IMR-90 (cell line): ENCODE results near the gene SOBP. TPM values are rescaled to one million over a fixed set of nuclear protein-coding genes. Genes with fewer than 3 reads are reported as not detected.

Experiments used
- ATAC-seq: fragments of 200-7000 bp; cut with Tn5 transposase; 2 replicates; pipeline ENCODE4 v1.9.1; 2020; ENCODE audit warnings: low read depth, mild to moderate bottlenecking, moderate library complexity
- BruUV-seq: library from RNA; stranded (reverse); fragments of 400-500 nt; replicated peaks from 2 replicates; lab custom pipeline; 2021; lab: Mats Ljungman, UMichigan
- CTCF ChIA-PET: fragments of 300-600 bp; formaldehyde crosslinking; extraction: SDS; loops from one replicate; lab custom pipeline; 2021; ENCODE audit warnings: antibody characterized with exemption; lab: Yijun Ruan, JAX
- POLR2A ChIA-PET: fragments of 300-600 bp; sonication (Branson Sonifier 250); formaldehyde crosslinking; loops from one replicate; lab custom pipeline; 2022; ENCODE audit warnings: antibody characterized with exemption; ENCODE audit not compliant: unreplicated experiment; lab: Charles Lee
- DNase-seq: peaks from one replicate; pipeline ENCODE4 v3.0.0; 2013
- H2AFZ ChIP-seq: replicated peaks from 2 replicates; pipeline ENCODE3; 2013; ENCODE audit warnings: low read length, mild to moderate bottlenecking; ENCODE audit not compliant: poor library complexity
- H2AK5ac ChIP-seq: 2 replicates; pipeline ENCODE4 v1.6.1; 2013; ENCODE audit warnings: low read depth, low read length, inconsistent platforms
- H2AK9ac ChIP-seq: replicated peaks from 2 replicates; pipeline ENCODE3; 2013; ENCODE audit warnings: mild to moderate bottlenecking, low read depth, low read length, moderate library complexity; ENCODE audit not compliant: poor library complexity
- H2BK120ac ChIP-seq: 2 replicates; pipeline ENCODE4 v1.6.1; 2013; ENCODE audit warnings: low read depth, low read length, inconsistent platforms
- H2BK15ac ChIP-seq: 3 replicates; pipeline ENCODE4 v1.6.1; 2013; ENCODE audit warnings: low read depth, low read length, inconsistent platforms
- H2BK20ac ChIP-seq: 2 replicates; pipeline ENCODE4 v1.6.1; 2013; ENCODE audit warnings: low read depth, mild to moderate bottlenecking, inconsistent platforms, low read length, moderate library complexity
- H2BK5ac ChIP-seq: 2 replicates; pipeline ENCODE4 v1.6.1; 2013; ENCODE audit warnings: mild to moderate bottlenecking, low read depth, low read length, inconsistent platforms; ENCODE audit not compliant: poor library complexity, severe bottlenecking
- H3K14ac ChIP-seq: replicated peaks from 2 replicates; pipeline ENCODE4 v1.6.1; 2013; ENCODE audit warnings: low read depth, low read length, inconsistent platforms
- H3K18ac ChIP-seq: 2 replicates; pipeline ENCODE4 v1.6.1; 2013; ENCODE audit warnings: low read depth, low read length, control low read depth
- H3K23ac ChIP-seq: 2 replicates; pipeline ENCODE4 v1.6.1; 2013; ENCODE audit warnings: low read depth, low read length, inconsistent platforms
- H3K27ac ChIP-seq: 2 replicates; pipeline ENCODE4 v1.5.1; 2013; ENCODE audit warnings: mild to moderate bottlenecking, control low read depth, low read length; ENCODE audit not compliant: insufficient read depth
- H3K27me3 ChIP-seq: 2 replicates; pipeline ENCODE4 v1.6.1; 2013; ENCODE audit warnings: low read length; ENCODE audit not compliant: control insufficient read depth, insufficient read depth
- H3K36me3 ChIP-seq: 2 replicates; pipeline ENCODE4 v1.6.1; 2013; ENCODE audit warnings: low read length, mixed read lengths; ENCODE audit not compliant: control insufficient read depth, insufficient read depth
- H3K4ac ChIP-seq: 2 replicates; pipeline ENCODE4 v1.6.1; 2013; ENCODE audit warnings: low read depth, low read length, inconsistent platforms
- H3K4me1 ChIP-seq: 2 replicates; pipeline ENCODE4 v1.6.1; 2013; ENCODE audit warnings: low read length, mixed read lengths; ENCODE audit not compliant: control insufficient read depth, insufficient read depth
- H3K4me2 ChIP-seq: 2 replicates; pipeline ENCODE4 v1.6.1; 2013; ENCODE audit warnings: low read depth, mild to moderate bottlenecking, control low read depth, low read length, moderate library complexity
- H3K4me3 ChIP-seq: 2 replicates; pipeline ENCODE4 v1.5.1; 2013; ENCODE audit warnings: low read depth, mild to moderate bottlenecking, control low read depth, low read length, moderate library complexity; ENCODE audit not compliant: insufficient read depth
- H3K56ac ChIP-seq: 2 replicates; pipeline ENCODE4 v1.6.1; 2013; ENCODE audit warnings: low read length, inconsistent platforms; ENCODE audit not compliant: insufficient read depth; ENCODE audit errors: extremely low read depth
- H3K79me1 ChIP-seq, 2 experiments: 2 replicates each; pipeline ENCODE4 v1.6.1; 2013; ENCODE audit warnings: low read length in 2 of 2, inconsistent platforms in 1 of 2, low read depth in 1 of 2
- H3K9ac ChIP-seq: 2 replicates; pipeline ENCODE4 v1.6.1; 2013; ENCODE audit warnings: low read depth, low read length, control low read depth
- H3K9me1 ChIP-seq: 2 replicates; pipeline ENCODE4 v1.6.1; 2013; ENCODE audit warnings: low read length, inconsistent platforms; ENCODE audit not compliant: insufficient read depth
- H3K9me3 ChIP-seq: 2 replicates; pipeline ENCODE4 v1.6.1; 2013; ENCODE audit warnings: low read length; ENCODE audit not compliant: control insufficient read depth, insufficient read depth
- H4K20me1 ChIP-seq: 2 replicates; pipeline ENCODE4 v1.6.1; 2013; ENCODE audit warnings: low read length, inconsistent platforms; ENCODE audit not compliant: insufficient read depth
- H4K5ac ChIP-seq: 2 replicates; pipeline ENCODE4 v1.6.1; 2013; ENCODE audit warnings: mild to moderate bottlenecking, low read depth, low read length, control low read depth
- H4K8ac ChIP-seq, 2 experiments: 2 replicates each; pipeline ENCODE4 v1.6.1; 2013; ENCODE audit warnings: low read depth in 2 of 2, low read length in 2 of 2, control low read depth in 1 of 2, inconsistent platforms in 1 of 2
- H4K91ac ChIP-seq: 2 replicates; pipeline ENCODE4 v1.6.1; 2013; ENCODE audit warnings: low read depth, low read length, inconsistent platforms; ENCODE audit not compliant: insufficient read depth
- BHLHE40 ChIP-seq: fragments of 150-350 bp; IDR thresholded peaks from 2 replicates; pipeline ENCODE4 v1.6.1; 2016; ENCODE audit warnings: mild to moderate bottlenecking, low read depth, low read length
- CEBPB ChIP-seq: IDR thresholded peaks from 2 replicates; pipeline ENCODE4 v1.6.1; 2012; ENCODE audit warnings: low read depth, low read length, improper control_type of control experiment
- CHD1 ChIP-seq: IDR thresholded peaks from 2 replicates; pipeline ENCODE4 v1.6.1; 2012; ENCODE audit warnings: low read depth, low read length, improper control_type of control experiment
- CTCF ChIP-seq: conservative IDR thresholded peaks from 2 replicates; pipeline ENCODE4 v1.5.1; 2012; ENCODE audit warnings: mild to moderate bottlenecking, low read depth, low read length, improper control_type of control experiment
- ELK1 ChIP-seq: fragments of 150-350 bp; IDR thresholded peaks from 2 replicates; pipeline ENCODE4 v1.6.1; 2016; ENCODE audit warnings: low read depth, mild to moderate bottlenecking, low read length, moderate library complexity, borderline replicate concordance
- FOS ChIP-seq: fragments of 150-350 bp; IDR thresholded peaks from 2 replicates; pipeline ENCODE4 v1.6.1; 2016; ENCODE audit warnings: low read depth, low read length
- MAFK ChIP-seq: IDR thresholded peaks from 2 replicates; pipeline ENCODE4 v1.6.1; 2012; ENCODE audit warnings: low read depth, low read length, improper control_type of control experiment
- MAZ ChIP-seq: IDR thresholded peaks from 2 replicates; pipeline ENCODE4 v1.6.1; 2012; ENCODE audit warnings: low read depth, mild to moderate bottlenecking, low read length, improper control_type of control experiment, moderate library complexity, borderline replicate concordance
- MXI1 ChIP-seq: IDR thresholded peaks from 2 replicates; pipeline ENCODE4 v1.6.1; 2012; ENCODE audit warnings: low read depth, mild to moderate bottlenecking, low read length, moderate library complexity, borderline replicate concordance
- NFE2L2 ChIP-seq: fragments of 150-350 bp; IDR thresholded peaks from 2 replicates; pipeline ENCODE4 v1.6.1; 2016; ENCODE audit warnings: low read depth, mild to moderate bottlenecking, low read length
- POLR2A ChIP-seq: IDR thresholded peaks from 2 replicates; pipeline ENCODE4 v1.6.1; 2012; ENCODE audit warnings: mild to moderate bottlenecking, low read depth, low read length
- RAD21 ChIP-seq: IDR thresholded peaks from 2 replicates; pipeline ENCODE4 v1.6.1; 2012; ENCODE audit warnings: low read length, improper control_type of control experiment
- RCOR1 ChIP-seq: IDR thresholded peaks from 2 replicates; pipeline ENCODE4 v1.6.1; 2012; ENCODE audit warnings: mild to moderate bottlenecking, low read length, improper control_type of control experiment; ENCODE audit not compliant: insufficient replicate concordance
- RFX5 ChIP-seq: IDR thresholded peaks from 2 replicates; pipeline ENCODE4 v1.8.0; 2012; ENCODE audit warnings: low read depth, mild to moderate bottlenecking, low read length, moderate library complexity
- USF2 ChIP-seq: fragments of 150-350 bp; IDR thresholded peaks from 2 replicates; pipeline ENCODE4 v1.6.1; 2017; ENCODE audit warnings: mild to moderate bottlenecking, antibody characterized with exemption, low read length, low read depth
- WGBS, 2 experiments: methylation state at CpG; one replicate each; pipeline versions ENCODE4 v1.1.5 to v1.1.7; 2013; ENCODE audit warnings: missing lambda C conversion rate in 2 of 2; ENCODE audit not compliant: insufficient read length in 1 of 2; ENCODE audit errors: extremely low coverage in 2 of 2; 5-methylcytosine and 5-hydroxymethylcytosine counted together
- dilution Hi-C: fragments of 300-500 bp; cut with HindIII; formaldehyde crosslinking; loops from one replicate; pipeline ENCODE4 v1.14.3; 2018; ENCODE audit warnings: low sequenced_read_pairs; ENCODE audit not compliant: unreplicated experiment
- in situ Hi-C: fragments of 300-500 bp; cut with MboI; formaldehyde crosslinking; loops from 3 replicates; pipeline ENCODE4 v1.14.3; 2019; ENCODE audit warnings: low sequenced_read_pairs, inconsistent platforms, mixed read lengths
- intact Hi-C: fragments of 100-400 bp; cut with micrococcal nuclease; formaldehyde crosslinking; loops from 2 replicates; pipeline ENCODE4 v1.10.0; 2022
- polyA plus RNA-seq, 3 experiments: library from polyadenylated mRNA; depleted of rRNA; stranded (reverse); fragments of >200 nt; gene quantifications; 2 replicates each; pipeline ENCODE4 v1.2.3, GENCODE V29; 2012; ENCODE audit warnings: low replicate concordance in 1 of 3
- total RNA-seq: library from RNA; depleted of rRNA; stranded (reverse); fragments of >200 nt; gene quantifications from 2 replicates; pipeline ENCODE4 v1.2.3, GENCODE V29; 2012

The SOBP gene
- total and polyA plus RNA-seq, 2 of the 4 experiments (the other 2 are of a cell fraction): 0.60 to 0.72 TPM

GRCh38 chr6:107590378-107590777, 100.5 kb downstream of the SOBP start:
- TF ChIP-seq RCOR1 (no peak), MAFK (no peak), BHLHE40 (no peak), MXI1 (no peak), CHD1 (no peak), CTCF (no peak), FOS (no peak), USF2 (no peak), NFE2L2 (no peak), RAD21 (no peak), RFX5 (no peak), ELK1 (no peak), CEBPB (no peak), POLR2A (no peak), MAZ (no peak)
- Histone ChIP-seq H3K27ac (no peak overlapping the region), H2AK9ac (no peak overlapping the region), H3K56ac (no peak overlapping the region), H3K4ac (no peak overlapping the region), H3K14ac (no peak overlapping the region), H3K9me1 (no peaks in the 10 kb centered on the region), H4K20me1 (no peaks in the 10 kb centered on the region), H3K4me3 (no peak overlapping the region), H3K27me3 (peaks cover 1% of the 10 kb centered on the region; the same call in 1 of the 2 replicates), H3K9ac (no peak overlapping the region), H3K18ac (no peak overlapping the region), H4K8ac (no peak overlapping the region), H4K91ac (no peak overlapping the region), H2AFZ (no peak overlapping the region), H2BK20ac (no peak overlapping the region), H3K79me1 (no peaks in the 10 kb centered on the region), H3K23ac (no peak overlapping the region), H3K9me3 (no peaks in the 10 kb centered on the region), H2BK120ac (no peak overlapping the region), H2AK5ac (no peak overlapping the region), H3K4me2 (no peak overlapping the region), H3K4me1 (no peaks in the 10 kb centered on the region), H2BK15ac (no peak overlapping the region), H4K5ac (no peak overlapping the region), H2BK5ac (no peak overlapping the region), H3K36me3 (no peaks in the 10 kb centered on the region)
- no peak for ATAC-seq
- no TSS peak for BruUV-seq
- no CpG with 5 or more reads among the region's 1 CpG for WGBS, 2 experiments
- dilution Hi-C loops: no loop called here
- CTCF ChIA-PET: interaction anchor here (0.6 kb wide), 1 partner anchor 131 kb away, joined by 4 read pairs; the partner anchor contains the start of gene PDSS2
- in situ Hi-C loops: no loop called here
- POLR2A ChIA-PET: no interaction called here
- intact Hi-C loops: no loop called here
- no peak for DNase-seq
